CD4-positive, alpha-beta memory T cell (primary cell): Measurements from ENCODE around the gene BBX. TPM values are rescaled to one million over a fixed set of nuclear protein-coding genes. Genes with fewer than 3 reads are reported as not detected.

ENCODE experiments used
- CTCF ChIA-PET: fragments of 350-600 bp; sonication (Branson Sonifier 250); formaldehyde crosslinking; loops from one replicate; lab custom pipeline; 2021; ENCODE audit warnings: inconsistent platforms; ENCODE audit not compliant: partially characterized antibody; lab: Charles Lee
- POLR2A ChIA-PET: fragments of 350-600 bp; sonication (Branson Sonifier 250); formaldehyde crosslinking; loops from one replicate; lab custom pipeline; 2021; ENCODE audit not compliant: partially characterized antibody; lab: Charles Lee
- DNase-seq, 5 donors: peaks; one replicate each; pipeline versions ENCODE4 v3.0.0 to v3.0.0-alpha.2; 2020 to 2022; ENCODE audit warnings: mixed read lengths in 1 of 5
- H3K27ac ChIP-seq: one replicate; pipeline ENCODE4 v1.7.0; 2013; ENCODE audit warnings: low read depth, low read length
- H3K27me3 ChIP-seq: 2 replicates; pipeline ENCODE4 v1.7.0; 2013; ENCODE audit warnings: mild to moderate bottlenecking, low read length, moderate library complexity; ENCODE audit not compliant: insufficient read depth
- H3K36me3 ChIP-seq: 2 replicates; pipeline ENCODE4 v1.7.0; 2013; ENCODE audit warnings: mild to moderate bottlenecking, low read length, moderate library complexity; ENCODE audit not compliant: insufficient read depth
- H3K4me1 ChIP-seq: 2 replicates; pipeline ENCODE4 v1.7.0; 2013; ENCODE audit warnings: mild to moderate bottlenecking, low read length, moderate library complexity; ENCODE audit not compliant: insufficient read depth
- H3K4me3 ChIP-seq, 2 donors: one replicate each; pipeline ENCODE4 v1.7.0; 2013; ENCODE audit warnings: low read length in 2 of 2, mild to moderate bottlenecking in 1 of 2
- H3K9me3 ChIP-seq, 2 donors: one replicate each; pipeline ENCODE4 v1.7.0; 2013; ENCODE audit warnings: low read length in 2 of 2, control low read depth in 1 of 2; ENCODE audit not compliant: control insufficient read depth in 1 of 2
- H3K27ac Mint-ChIP-seq, 7 donors: one replicate each; pipeline ENCODE4 v1.8.0; 2020 to 2021; ENCODE audit warnings: mixed read lengths in 7 of 7, mild to moderate bottlenecking in 6 of 7, inconsistent platforms in 3 of 7, moderate library complexity in 3 of 7
- H3K27me3 Mint-ChIP-seq, 2 donors: one replicate each; pipeline ENCODE4 v1.8.0; 2020 to 2021; ENCODE audit warnings: mixed read lengths in 2 of 2
- H3K36me3 Mint-ChIP-seq, 2 donors: one replicate each; pipeline ENCODE4 v1.8.0; 2020 to 2021; ENCODE audit warnings: mixed read lengths in 2 of 2, inconsistent platforms in 1 of 2, mild to moderate bottlenecking in 1 of 2
- H3K4me1 Mint-ChIP-seq, 4 donors: one replicate each; pipeline ENCODE4 v1.8.0; 2020 to 2021; ENCODE audit warnings: mixed read lengths in 4 of 4, mild to moderate bottlenecking in 1 of 4
- H3K4me3 Mint-ChIP-seq, 8 donors: one replicate each; pipeline ENCODE4 v1.8.0; 2020 to 2021; ENCODE audit warnings: mixed read lengths in 8 of 8, mild to moderate bottlenecking in 7 of 8, moderate library complexity in 6 of 8, inconsistent platforms in 3 of 8
- H3K9me3 Mint-ChIP-seq, 8 donors: one replicate each; pipeline ENCODE4 v1.8.0; 2020 to 2021; ENCODE audit warnings: mixed read lengths in 8 of 8, mild to moderate bottlenecking in 5 of 8, inconsistent platforms in 3 of 8, moderate library complexity in 1 of 8
- intact Hi-C: fragments of 100-400 bp; cut with micrococcal nuclease; formaldehyde crosslinking; loops from one replicate; pipeline ENCODE4 v1.15.1; 2023
- polyA plus RNA-seq, 2 donors: library from polyadenylated mRNA; unstranded; fragments of 300-500 nt; fragmentation: Illumina TruSeq; gene quantifications; one replicate each; pipeline ENCODE4 v1.2.3, GENCODE V29; 2021
- total RNA-seq, 2 experiments: library from RNA; stranded (reverse); gene quantifications; one replicate each; pipeline ENCODE4 v1.2.3, GENCODE V29; 2021

Gene BBX
- total and polyA plus RNA-seq, 4 experiments from 2014 or later, result 85.4 to 101 (median 96.5) TPM

DNA sequence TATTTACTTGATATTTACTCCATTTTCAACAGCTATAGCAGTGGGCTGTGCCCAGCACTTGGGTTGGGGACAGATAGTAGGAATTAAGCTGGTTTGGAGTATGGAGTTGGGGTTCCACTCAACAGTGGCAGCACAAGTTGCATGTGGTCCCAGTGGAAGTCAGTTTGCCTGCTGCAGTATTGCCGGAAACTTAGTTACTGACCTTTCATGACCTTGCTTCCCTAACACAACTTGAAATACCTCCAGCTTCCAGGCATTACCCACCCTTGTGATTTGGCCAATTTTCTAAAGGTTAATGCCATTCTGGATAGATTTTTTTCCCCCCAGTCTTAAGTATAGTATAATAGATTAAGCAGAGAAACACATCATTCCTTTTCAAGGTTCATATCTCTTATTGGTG, 68.0 kb downstream of the BBX start:
- no peak overlapping the region for H3K27ac ChIP-seq
- DNase-seq, result no peak
- Mint-ChIP-seq H3K27me3 (no peaks in the 10 kb centered on the region), H3K4me3 (no peak overlapping the region), H3K27ac (no peak overlapping the region), H3K9me3 (no peaks in the 10 kb centered on the region), H3K36me3 (peaks cover 0 to 7% of the 10 kb centered on the region in 2 donors), H3K4me1 (peaks cover 18 to 49% (median 27%) of the 10 kb centered on the region in 4 donors)
- no peaks in the 10 kb centered on the region for H3K9me3 ChIP-seq
- H3K4me3 ChIP-seq, result no peak overlapping the region
- ChIA-PET CTCF (interaction anchor here (1.3 kb wide), 1 partner anchor 13 kb away, joined by 3 read pairs; no protein-coding TSS in a partner anchor), POLR2A (no interaction called here)
- no peaks in the 10 kb centered on the region for H3K27me3 ChIP-seq
- intact Hi-C loops, result no loop called here
- H3K4me1 ChIP-seq, result no peaks in the 10 kb centered on the region
- H3K36me3 ChIP-seq, result no peaks in the 10 kb centered on the region

GRCh38 chr3:107592073-107592472, 69.3 kb downstream of the BBX start:
- Mint-ChIP-seq H3K9me3 (no peaks in the 10 kb centered on the region), H3K36me3 (peaks cover 0 to 7% of the 10 kb centered on the region in 2 donors), H3K4me3 (no peak overlapping the region), H3K4me1 (peaks cover 24 to 58% (median 35%) of the 10 kb centered on the region in 4 donors), H3K27me3 (no peaks in the 10 kb centered on the region), H3K27ac (no peak overlapping the region)
- ChIA-PET POLR2A (interaction anchor here (0.8 kb wide), 1 partner anchor 68 kb away, joined by 3 read pairs; no protein-coding TSS in a partner anchor), CTCF (interaction anchor here (0.6 to 1.3 kb wide), 2 partner anchors 14 to 64 kb away, joined by 3 read pairs; no protein-coding TSS in a partner anchor)
- intact Hi-C loops, result loop anchor here (2.0 kb wide), 1 partner anchor 13 kb away; no protein-coding TSS in a partner anchor
- H3K9me3 ChIP-seq, result no peaks in the 10 kb centered on the region
- H3K4me3 ChIP-seq, result no peak overlapping the region
- H3K27ac ChIP-seq, result no peak overlapping the region
- H3K27me3 ChIP-seq, result no peaks in the 10 kb centered on the region
- H3K36me3 ChIP-seq, result no peaks in the 10 kb centered on the region
- no peak for DNase-seq
- peaks cover 13% of the 10 kb centered on the region for H3K4me1 ChIP-seq

DNA sequence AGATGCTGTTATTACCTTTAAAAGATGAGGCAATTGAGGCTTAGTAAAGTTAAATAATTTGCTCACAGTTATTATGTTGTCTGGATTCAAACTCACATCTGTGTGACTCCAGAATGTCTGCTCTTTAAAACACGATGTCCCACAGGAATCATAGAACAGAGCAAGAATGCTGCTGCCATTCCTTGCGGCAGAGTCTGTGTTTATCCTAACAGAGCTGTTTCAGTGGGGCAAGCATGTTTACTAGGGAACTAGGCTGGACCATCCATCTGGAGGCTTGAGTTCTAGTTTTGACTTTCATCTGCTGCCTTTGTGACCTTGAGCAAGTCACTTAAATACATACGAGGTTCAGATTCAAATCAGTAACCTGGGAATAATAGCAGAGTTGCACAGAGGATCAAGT, 72.1 kb downstream of the BBX start:
- no peak for DNase-seq
- Mint-ChIP-seq H3K36me3 (no peaks in the 10 kb centered on the region), H3K4me3 (peak overlapping the region in 1 of 8 donors; percentile 13), H3K27ac (peak overlapping the region in 1 of 7 donors; percentile 63), H3K9me3 (no peaks in the 10 kb centered on the region), H3K4me1 (peaks cover 33 to 67% (median 43%) of the 10 kb centered on the region in 4 donors), H3K27me3 (no peaks in the 10 kb centered on the region)
- Histone ChIP-seq H3K4me1 (peaks cover 36% of the 10 kb centered on the region), H3K27ac (no peak overlapping the region), H3K36me3 (no peaks in the 10 kb centered on the region), H3K9me3 (no peaks in the 10 kb centered on the region), H3K4me3 (no peak overlapping the region), H3K27me3 (no peaks in the 10 kb centered on the region)
- POLR2A ChIA-PET, result no interaction called here
- intact Hi-C loops, result no loop called here
- CTCF ChIA-PET, result interaction anchor here (0.9 kb wide), 1 partner anchor 9 kb away, joined by 3 read pairs; no protein-coding TSS in a partner anchor

GRCh38 chr3:107596639-107597038, 73.9 kb downstream of the BBX start:
- H3K27ac Mint-ChIP-seq, result peak overlapping the region in 3 of 7 donors; percentile 6 to 43 (median 25)
- no peak overlapping the region for H3K27ac ChIP-seq
- H3K4me3 Mint-ChIP-seq, result peak overlapping the region in 3 of 8 donors; percentile 12 to 48 (median 40)
- intact Hi-C loops, result no loop called here
- H3K4me3 ChIP-seq, result no peak overlapping the region
- H3K9me3 ChIP-seq, result no peaks in the 10 kb centered on the region
- no peaks in the 10 kb centered on the region for H3K36me3 Mint-ChIP-seq
- no peaks in the 10 kb centered on the region for H3K36me3 ChIP-seq
- ChIA-PET POLR2A (no interaction called here), CTCF (no interaction called here)
- H3K4me1 ChIP-seq, result peaks cover 53% of the 10 kb centered on the region
- H3K4me1 Mint-ChIP-seq, result peaks cover 44 to 76% (median 59%) of the 10 kb centered on the region in 4 donors
- H3K9me3 Mint-ChIP-seq, result no peaks in the 10 kb centered on the region
- DNase-seq, result no peak
- no peaks in the 10 kb centered on the region for H3K27me3 Mint-ChIP-seq
- H3K27me3 ChIP-seq, result no peaks in the 10 kb centered on the region

DNA sequence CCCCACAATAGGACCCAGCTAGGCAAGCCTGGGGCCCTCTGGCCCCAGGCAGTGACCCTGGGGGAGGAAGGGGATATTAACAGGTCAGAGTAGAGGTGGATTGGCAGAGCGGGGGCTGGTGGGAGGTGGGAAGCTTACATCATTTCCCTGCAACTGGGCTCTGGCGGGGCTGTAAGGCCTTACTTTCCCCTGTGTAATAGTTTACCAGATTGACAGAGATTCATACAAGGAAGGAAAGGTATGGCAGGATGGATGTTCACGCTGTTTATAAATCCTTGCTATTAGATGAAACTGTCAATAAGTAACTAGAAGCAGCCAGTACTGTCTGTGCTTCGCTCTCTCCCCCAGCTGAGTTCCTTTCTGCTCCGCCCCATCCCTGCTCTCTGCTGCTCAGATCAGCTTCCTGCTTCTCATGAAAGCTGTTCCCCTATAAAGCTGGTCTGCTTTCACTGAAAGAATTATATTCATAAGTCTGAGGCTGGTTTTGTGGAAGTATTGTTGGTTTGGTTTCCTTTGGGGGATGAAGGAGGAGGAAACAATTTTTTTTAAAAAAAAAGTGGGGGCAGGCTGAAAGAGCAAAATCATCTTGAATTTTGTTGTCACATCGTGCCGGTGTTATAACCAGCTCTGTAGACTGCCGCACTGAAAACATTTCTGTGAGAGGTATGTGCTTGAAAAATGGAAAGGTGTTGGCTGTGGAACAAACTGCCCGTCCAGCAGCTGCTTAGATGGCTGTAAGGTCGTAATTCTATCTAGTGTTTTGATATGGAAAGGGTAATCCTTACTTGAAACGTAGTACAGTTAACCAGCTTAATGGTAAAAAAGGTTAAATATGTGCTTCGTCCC, 76.4 kb downstream of the BBX start:
- H3K4me3 ChIP-seq, result peak overlapping the region in 1 of 2 donors; percentile 9
- Mint-ChIP-seq H3K27me3 (no peaks in the 10 kb centered on the region), H3K27ac (peak overlapping the region; percentile 45 to 93 (median 82)), H3K4me3 (peak overlapping the region; percentile 78 to 92 (median 84)), H3K9me3 (no peaks in the 10 kb centered on the region), H3K36me3 (peaks cover 0 to 3% of the 10 kb centered on the region in 2 donors), H3K4me1 (peaks cover 46 to 71% (median 55%) of the 10 kb centered on the region in 4 donors)
- CTCF ChIA-PET, result interaction anchor here (0.7 to 2.1 kb wide), 4 partner anchors 25 to 363 kb away, joined by 3 to 9 read pairs (median 3); no protein-coding TSS in a partner anchor
- peak; percentile 40 to 56 (median 47) for DNase-seq
- H3K9me3 ChIP-seq, result no peaks in the 10 kb centered on the region
- H3K27ac ChIP-seq, result peak overlapping the region; percentile 50
- intact Hi-C loops, result loop anchor here (1.0 kb wide), 1 partner anchor 77 kb away; the partner anchor contains the start of gene BBX
- no peaks in the 10 kb centered on the region for H3K36me3 ChIP-seq
- POLR2A ChIA-PET, result interaction anchor here (0.9 to 2.1 kb wide), 4 partner anchors 14 to 990 kb away, joined by 3 to 8 read pairs (median 4); partner anchors contain the start of genes BBX, CIP2A and DZIP3
- H3K27me3 ChIP-seq, result no peaks in the 10 kb centered on the region
- H3K4me1 ChIP-seq, result peaks cover 57% of the 10 kb centered on the region

- ChIA-PET POLR2A (interaction anchor here (0.9 to 2.1 kb wide), 4 partner anchors 13 to 990 kb away, joined by 3 to 8 read pairs (median 4); partner anchors contain the start of genes BBX, CIP2A and DZIP3), CTCF (interaction anchor here (0.8 to 2.1 kb wide), 3 partner anchors 25 to 364 kb away, joined by 3 to 9 read pairs (median 3); no protein-coding TSS in a partner anchor)
- intact Hi-C loops, result loop anchor here (1.0 kb wide), 1 partner anchor 77 kb away; the partner anchor contains the start of gene BBX
Measured at GRCh38 chr3:107599772-107600145, 77.0 kb downstream of the BBX start.

More at GRCh38 chr3:107599772-107600145, 77.0 kb downstream of the BBX start:
- no peak for DNase-seq
- no peaks in the 10 kb centered on the region for H3K9me3 Mint-ChIP-seq
- no peaks in the 10 kb centered on the region for H3K27me3 Mint-ChIP-seq
- Histone ChIP-seq H3K9me3 (no peaks in the 10 kb centered on the region), H3K4me1 (peaks cover 57% of the 10 kb centered on the region), H3K27ac (peak overlapping the region; percentile 50), H3K4me3 (peak overlapping the region in 1 of 2 donors; percentile 9), H3K36me3 (no peaks in the 10 kb centered on the region), H3K27me3 (no peaks in the 10 kb centered on the region)
- peaks cover 0 to 3% of the 10 kb centered on the region in 2 donors for H3K36me3 Mint-ChIP-seq
- peaks cover 46 to 74% (median 57%) of the 10 kb centered on the region in 4 donors for H3K4me1 Mint-ChIP-seq
- peak overlapping the region; percentile 78 to 92 (median 84) for H3K4me3 Mint-ChIP-seq
- peak overlapping the region; percentile 32 to 90 (median 70) for H3K27ac Mint-ChIP-seq
